Mesothelial cell of epicardium (in vitro differentiated cells): Measurements from ENCODE around the gene F2R. TPM values are rescaled to one million over a fixed set of nuclear protein-coding genes. Genes with fewer than 3 reads are reported as not detected.

Experiments
- DNase-seq, 2 experiments: peaks; one replicate each; pipeline ENCODE4 v3.0.0; 2021; ENCODE audit warnings: low spot score in 2 of 2; ENCODE audit not compliant: unreplicated experiment in 2 of 2
- H3K27ac Mint-ChIP-seq: 2 replicates; pipeline ENCODE4 v1.8.0; 2021; ENCODE audit warnings: mixed read lengths
- H3K27me3 Mint-ChIP-seq: 2 replicates; pipeline ENCODE4 v1.8.0; 2021; ENCODE audit warnings: low read depth, mixed read lengths
- H3K36me3 Mint-ChIP-seq: 2 replicates; pipeline ENCODE4 v1.8.0; 2021; ENCODE audit warnings: mixed read lengths
- H3K4me1 Mint-ChIP-seq: 2 replicates; pipeline ENCODE4 v1.8.0; 2021; ENCODE audit warnings: mixed read lengths
- H3K4me3 Mint-ChIP-seq: 2 replicates; pipeline ENCODE4 v1.8.0; 2021; ENCODE audit warnings: mild to moderate bottlenecking, moderate library complexity, mixed read lengths
- H3K9me3 Mint-ChIP-seq: 2 replicates; pipeline ENCODE4 v1.8.0; 2021; ENCODE audit warnings: mixed read lengths
- total RNA-seq: library from RNA; stranded (reverse); gene quantifications from 3 replicates; pipeline ENCODE4 v1.2.1, GENCODE V29; 2021
- TF ChIP-seq, protein P1 (sequence below): fragments of 200-600 bp; sonication (generic); IDR thresholded peaks from one replicate; pipeline ENCODE4 v1.5.0; 2021; ENCODE audit warnings: antibody characterized with exemption; ENCODE audit not compliant: unreplicated experiment

The F2R gene
- total RNA-seq, 1 donor from 2014 or later, result 35.8 TPM

DNA sequence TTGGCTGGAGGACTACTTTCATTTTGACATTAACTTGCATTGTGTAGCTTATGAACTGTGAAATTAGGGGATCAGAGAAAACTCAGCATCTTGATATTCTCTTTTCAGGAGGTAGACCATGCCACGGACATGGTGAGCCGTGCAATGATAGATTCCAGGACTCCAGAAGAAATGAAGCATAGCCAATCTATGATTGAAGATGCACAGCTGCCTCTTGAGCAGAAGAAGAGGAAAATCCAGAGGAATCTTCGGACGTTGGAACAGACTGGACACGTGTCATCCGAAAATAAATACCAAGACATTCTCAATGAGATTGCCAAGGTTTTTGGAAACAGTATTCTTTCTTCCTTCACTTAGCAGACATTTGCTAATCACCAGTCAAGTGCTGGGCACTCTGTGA, 20.6 kb upstream of the F2R start:
- Mint-ChIP-seq H3K27ac (no peak overlapping the region), H3K36me3 (peaks cover 14% of the 10 kb centered on the region), H3K4me3 (no peak overlapping the region), H3K27me3 (no peaks in the 10 kb centered on the region), H3K9me3 (peaks cover 3% of the 10 kb centered on the region), H3K4me1 (peaks cover 24% of the 10 kb centered on the region)
- DNase-seq, result no peak
- TF ChIP-seq, protein P1, sequence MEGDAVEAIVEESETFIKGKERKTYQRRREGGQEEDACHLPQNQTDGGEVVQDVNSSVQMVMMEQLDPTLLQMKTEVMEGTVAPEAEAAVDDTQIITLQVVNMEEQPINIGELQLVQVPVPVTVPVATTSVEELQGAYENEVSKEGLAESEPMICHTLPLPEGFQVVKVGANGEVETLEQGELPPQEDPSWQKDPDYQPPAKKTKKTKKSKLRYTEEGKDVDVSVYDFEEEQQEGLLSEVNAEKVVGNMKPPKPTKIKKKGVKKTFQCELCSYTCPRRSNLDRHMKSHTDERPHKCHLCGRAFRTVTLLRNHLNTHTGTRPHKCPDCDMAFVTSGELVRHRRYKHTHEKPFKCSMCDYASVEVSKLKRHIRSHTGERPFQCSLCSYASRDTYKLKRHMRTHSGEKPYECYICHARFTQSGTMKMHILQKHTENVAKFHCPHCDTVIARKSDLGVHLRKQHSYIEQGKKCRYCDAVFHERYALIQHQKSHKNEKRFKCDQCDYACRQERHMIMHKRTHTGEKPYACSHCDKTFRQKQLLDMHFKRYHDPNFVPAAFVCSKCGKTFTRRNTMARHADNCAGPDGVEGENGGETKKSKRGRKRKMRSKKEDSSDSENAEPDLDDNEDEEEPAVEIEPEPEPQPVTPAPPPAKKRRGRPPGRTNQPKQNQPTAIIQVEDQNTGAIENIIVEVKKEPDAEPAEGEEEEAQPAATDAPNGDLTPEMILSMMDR, result no peak

DNA sequence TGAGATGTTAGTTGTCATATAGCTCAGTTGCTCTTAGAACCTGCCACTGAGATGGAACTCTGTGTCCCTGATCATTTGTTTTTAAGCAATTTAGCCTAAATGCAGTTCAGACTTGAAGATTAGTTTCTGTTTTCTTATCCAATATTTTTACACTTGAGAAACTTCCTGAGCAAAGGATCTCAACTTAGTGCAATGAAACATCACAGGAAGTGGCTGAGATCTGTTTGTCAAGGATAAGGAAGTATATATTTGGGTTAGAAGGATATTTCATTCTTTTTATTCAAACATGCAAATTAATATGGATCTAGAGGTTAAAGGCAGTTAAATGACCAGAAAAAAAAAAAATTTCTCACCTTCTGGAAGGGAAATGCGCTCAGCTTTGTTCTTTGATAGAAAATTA, 19.7 kb upstream of the F2R start:
- Mint-ChIP-seq H3K36me3 (peaks cover 16% of the 10 kb centered on the region), H3K9me3 (peaks cover 3% of the 10 kb centered on the region), H3K4me3 (no peak overlapping the region), H3K27me3 (no peaks in the 10 kb centered on the region), H3K4me1 (peaks cover 17% of the 10 kb centered on the region), H3K27ac (peak overlapping the region; percentile 48)
- TF ChIP-seq, protein P1, result no peak
- DNase-seq, result no peak

DNA sequence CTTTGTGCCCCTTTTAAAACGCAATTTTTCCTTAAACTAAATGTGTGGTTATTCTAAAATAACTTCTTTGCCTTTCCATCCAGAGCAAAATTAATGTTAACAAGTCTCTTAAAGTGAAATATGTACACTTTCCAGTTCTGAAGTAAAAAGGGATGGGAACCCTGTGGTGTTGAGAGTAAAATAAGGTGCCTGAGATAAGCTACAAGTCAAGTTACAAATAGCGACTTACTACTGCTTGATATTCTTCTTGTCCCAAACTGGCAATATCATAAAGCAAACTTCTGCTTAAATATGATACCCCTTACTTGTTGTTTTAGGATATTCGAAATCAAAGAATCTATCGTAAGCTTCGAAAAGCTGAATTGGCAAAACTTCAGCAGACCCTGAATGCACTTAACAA, 18.3 kb upstream of the F2R start:
- H3K27me3 Mint-ChIP-seq, result no peaks in the 10 kb centered on the region
- H3K9me3 Mint-ChIP-seq, result peaks cover 3% of the 10 kb centered on the region
- no peak overlapping the region for H3K4me3 Mint-ChIP-seq
- DNase-seq, result no peak
- H3K4me1 Mint-ChIP-seq, result peaks cover 7% of the 10 kb centered on the region
- no peak overlapping the region for H3K27ac Mint-ChIP-seq
- peaks cover 18% of the 10 kb centered on the region for H3K36me3 Mint-ChIP-seq
- TF ChIP-seq, protein P1, result no peak

DNA sequence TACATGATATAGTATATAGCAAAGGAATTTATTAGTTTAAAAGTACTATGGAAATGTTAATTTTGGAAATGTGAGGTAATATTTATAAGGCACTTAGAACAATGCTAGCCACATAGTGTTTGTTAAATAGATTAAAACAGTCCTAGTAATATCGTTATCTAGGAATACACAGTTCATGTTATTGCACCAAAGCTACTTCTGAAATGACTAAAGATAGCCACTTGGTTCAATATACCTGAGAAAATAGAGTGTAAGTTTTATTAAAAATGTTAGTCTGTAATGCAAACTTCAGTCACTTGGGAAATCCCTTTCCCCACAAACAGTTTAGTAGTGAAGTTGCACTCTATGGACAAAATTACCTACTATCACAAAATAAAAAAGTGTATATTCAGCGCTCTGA, 15.4 kb upstream of the F2R start:
- Mint-ChIP-seq H3K4me1 (peaks cover 4% of the 10 kb centered on the region), H3K9me3 (peaks cover 3% of the 10 kb centered on the region), H3K27ac (no peak overlapping the region), H3K27me3 (no peaks in the 10 kb centered on the region), H3K4me3 (no peak overlapping the region), H3K36me3 (peaks cover 14% of the 10 kb centered on the region)
- TF ChIP-seq, protein P1, result no peak
- no peak for DNase-seq

DNA sequence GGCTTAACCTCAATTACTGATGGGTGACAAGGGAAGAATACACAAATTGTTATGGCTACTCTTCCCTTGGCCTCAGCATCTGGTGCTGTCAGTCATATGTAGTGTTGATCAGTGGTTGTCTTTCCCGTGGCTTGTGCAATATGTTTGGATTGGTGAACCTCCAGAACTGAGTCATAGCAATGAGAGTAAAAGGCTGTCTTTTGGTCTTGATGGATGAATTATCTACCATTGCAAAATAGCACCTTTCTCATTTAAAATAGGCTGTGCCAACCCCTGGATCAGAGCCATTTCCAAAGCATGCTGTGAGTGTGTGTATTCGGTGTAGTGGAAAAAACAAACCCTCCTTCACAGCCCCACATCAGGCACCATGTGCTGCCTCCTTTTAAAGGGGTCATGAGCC, 14.6 kb upstream of the F2R start:
- no peak overlapping the region for H3K27ac Mint-ChIP-seq
- H3K27me3 Mint-ChIP-seq, result no peaks in the 10 kb centered on the region
- peaks cover 2% of the 10 kb centered on the region for H3K4me1 Mint-ChIP-seq
- H3K36me3 Mint-ChIP-seq, result peaks cover 12% of the 10 kb centered on the region
- no peak overlapping the region for H3K4me3 Mint-ChIP-seq
- TF ChIP-seq, protein P1, result no peak
- H3K9me3 Mint-ChIP-seq, result peaks cover 3% of the 10 kb centered on the region
- DNase-seq, result no peak

DNA sequence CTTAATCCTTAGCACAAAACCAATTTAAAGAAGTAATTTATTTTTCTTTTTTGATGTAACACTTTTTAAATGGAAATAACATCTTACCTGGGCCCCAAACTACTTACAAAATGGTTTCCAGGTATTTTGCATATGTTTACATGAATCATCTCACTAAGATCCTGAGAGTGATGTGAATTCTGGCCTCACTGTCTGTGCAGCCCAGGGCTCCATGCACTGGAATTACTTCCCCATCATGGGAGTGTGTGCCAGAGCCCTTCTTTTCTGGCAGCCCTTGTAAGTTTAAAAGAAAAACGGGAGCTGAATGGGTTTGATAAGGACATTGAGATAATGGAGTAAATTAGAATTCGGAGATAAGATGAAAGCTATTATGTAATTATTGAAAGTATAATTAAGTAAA, 12.2 kb upstream of the F2R start:
- TF ChIP-seq, protein P1, result no peak
- no peak overlapping the region for H3K4me3 Mint-ChIP-seq
- peaks cover 7% of the 10 kb centered on the region for H3K36me3 Mint-ChIP-seq
- no peaks in the 10 kb centered on the region for H3K4me1 Mint-ChIP-seq
- H3K9me3 Mint-ChIP-seq, result no peaks in the 10 kb centered on the region
- DNase-seq, result no peak
- no peak overlapping the region for H3K27ac Mint-ChIP-seq
- no peaks in the 10 kb centered on the region for H3K27me3 Mint-ChIP-seq
